ENCODE results near the gene CRYBA2. TPM values are rescaled to one million over a fixed set of nuclear protein-coding genes. Genes with fewer than 3 reads are reported as not detected.
A peak's percentile ranks its signal among the peaks of the same experiment; 100 is the strongest.

Gene CRYBA2
- total RNA-seq, 4 donors from 2014 or later: not detected

DNA sequence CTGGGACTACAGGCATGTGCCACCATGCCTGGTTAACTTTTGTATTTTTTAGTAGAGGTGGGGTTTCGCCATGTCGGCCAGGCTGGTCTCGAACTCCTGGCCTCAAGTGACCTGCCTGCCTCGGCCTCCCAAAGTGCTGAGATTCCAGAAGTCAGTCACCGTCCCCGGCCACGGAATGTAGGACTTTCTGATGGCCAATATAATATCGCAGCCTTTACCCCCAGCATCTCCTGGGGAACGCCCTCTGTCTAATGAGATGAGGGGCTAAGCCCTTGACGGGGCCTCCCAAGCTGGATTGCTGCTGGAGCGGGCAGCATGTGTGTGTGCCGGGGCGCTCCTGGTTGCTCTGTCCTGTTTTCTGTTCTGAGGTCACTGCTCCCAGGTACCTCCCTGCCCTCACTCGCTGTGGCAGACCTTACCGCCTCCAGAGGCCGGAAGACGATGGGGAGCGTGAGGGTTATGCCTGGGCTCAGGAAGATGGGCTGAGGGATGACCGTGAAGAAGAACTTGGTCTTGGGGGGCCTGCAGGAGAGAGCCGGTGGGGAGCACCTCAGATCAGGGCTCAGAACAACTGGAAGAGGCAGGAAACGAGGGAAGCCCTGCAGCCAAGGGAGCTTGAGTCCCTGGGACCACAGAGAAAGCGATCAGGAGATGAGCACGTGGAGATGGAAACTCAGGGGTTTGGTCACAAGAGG, 39.0 kb upstream of the CRYBA2 start:
- no peaks in the 10 kb centered on the region for H3K9me3 ChIP-seq
- in situ Hi-C loops (cut with MboI; ENCODE audit: low sequenced_read_pairs in 4 of 4) (no loop called here), intact Hi-C loops (cut with DNase I; ENCODE audit: low total_unique reads) (no loop called here)
- H3K4me1 ChIP-seq: no peaks in the 10 kb centered on the region
- no peak for ATAC-seq
- no peak overlapping the region for H3K4me3 ChIP-seq
- H3K36me3 ChIP-seq: no peaks in the 10 kb centered on the region
- H3K27ac ChIP-seq: no peak overlapping the region
- no peak for DNase-seq
- H3K27me3 ChIP-seq: peaks cover 0 to 12% (median 9%) of the 10 kb centered on the region in 3 donors
- TF ChIP-seq, protein P1, sequence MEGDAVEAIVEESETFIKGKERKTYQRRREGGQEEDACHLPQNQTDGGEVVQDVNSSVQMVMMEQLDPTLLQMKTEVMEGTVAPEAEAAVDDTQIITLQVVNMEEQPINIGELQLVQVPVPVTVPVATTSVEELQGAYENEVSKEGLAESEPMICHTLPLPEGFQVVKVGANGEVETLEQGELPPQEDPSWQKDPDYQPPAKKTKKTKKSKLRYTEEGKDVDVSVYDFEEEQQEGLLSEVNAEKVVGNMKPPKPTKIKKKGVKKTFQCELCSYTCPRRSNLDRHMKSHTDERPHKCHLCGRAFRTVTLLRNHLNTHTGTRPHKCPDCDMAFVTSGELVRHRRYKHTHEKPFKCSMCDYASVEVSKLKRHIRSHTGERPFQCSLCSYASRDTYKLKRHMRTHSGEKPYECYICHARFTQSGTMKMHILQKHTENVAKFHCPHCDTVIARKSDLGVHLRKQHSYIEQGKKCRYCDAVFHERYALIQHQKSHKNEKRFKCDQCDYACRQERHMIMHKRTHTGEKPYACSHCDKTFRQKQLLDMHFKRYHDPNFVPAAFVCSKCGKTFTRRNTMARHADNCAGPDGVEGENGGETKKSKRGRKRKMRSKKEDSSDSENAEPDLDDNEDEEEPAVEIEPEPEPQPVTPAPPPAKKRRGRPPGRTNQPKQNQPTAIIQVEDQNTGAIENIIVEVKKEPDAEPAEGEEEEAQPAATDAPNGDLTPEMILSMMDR (IDR thresholded peaks at IDR 0.05 in 4 of 5, conservative IDR thresholded peaks at IDR 0.05 in 1 of 5): no peak
- TF ChIP-seq POLR2A (IDR thresholded peaks at IDR 0.05): no peak

DNA sequence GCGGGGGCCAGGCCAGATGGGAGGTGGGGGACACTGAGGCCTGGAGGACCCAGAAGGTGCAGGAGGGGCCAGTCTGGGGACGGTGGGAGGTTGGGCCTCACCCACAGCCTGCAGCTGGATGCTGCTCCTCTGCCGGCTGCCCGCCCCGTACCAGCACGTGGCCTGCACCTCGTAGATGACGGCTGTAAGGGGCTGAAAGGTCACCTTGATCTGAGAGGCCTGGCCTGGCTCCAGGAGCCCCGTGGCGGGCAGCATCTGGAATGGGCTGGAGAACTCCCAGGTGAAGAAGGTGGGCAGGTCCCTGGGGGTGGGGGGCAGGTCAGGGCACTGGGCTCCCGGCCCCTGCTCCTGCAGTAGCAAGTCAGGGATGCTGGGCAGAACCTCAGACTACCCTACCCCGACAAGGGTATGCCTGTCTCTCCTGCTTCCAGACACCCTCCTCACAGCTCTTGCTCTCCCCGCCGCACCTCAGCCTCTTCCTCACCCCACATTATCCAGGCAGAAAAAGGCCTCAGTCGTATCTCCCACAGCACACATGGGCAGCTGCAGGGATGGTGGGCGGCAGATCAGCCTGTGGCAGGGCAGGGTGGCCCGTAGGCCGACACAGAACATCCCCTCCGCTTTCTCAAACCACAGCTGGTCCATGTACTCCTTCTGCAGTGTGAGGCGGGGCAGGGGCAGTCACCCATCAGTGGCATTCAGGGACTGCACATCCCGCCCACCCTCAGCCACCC, 38.0 kb upstream of the CRYBA2 start:
- in situ Hi-C loops (cut with MboI; ENCODE audit: low sequenced_read_pairs in 4 of 4) (no loop called here), intact Hi-C loops (cut with DNase I; ENCODE audit: low total_unique reads) (no loop called here)
- Histone ChIP-seq H3K4me3 (no peak overlapping the region), H3K9me3 (no peaks in the 10 kb centered on the region), H3K36me3 (no peaks in the 10 kb centered on the region), H3K27me3 (peaks cover 0 to 12% (median 9%) of the 10 kb centered on the region in 3 donors), H3K4me1 (no peaks in the 10 kb centered on the region), H3K27ac (no peak overlapping the region)
- DNase-seq: no peak
- no peak for ATAC-seq
- TF ChIP-seq, protein P1 (IDR thresholded peaks at IDR 0.05 in 4 of 5, conservative IDR thresholded peaks at IDR 0.05 in 1 of 5): no peak
- no peak for TF ChIP-seq POLR2A (IDR thresholded peaks at IDR 0.05)

DNA sequence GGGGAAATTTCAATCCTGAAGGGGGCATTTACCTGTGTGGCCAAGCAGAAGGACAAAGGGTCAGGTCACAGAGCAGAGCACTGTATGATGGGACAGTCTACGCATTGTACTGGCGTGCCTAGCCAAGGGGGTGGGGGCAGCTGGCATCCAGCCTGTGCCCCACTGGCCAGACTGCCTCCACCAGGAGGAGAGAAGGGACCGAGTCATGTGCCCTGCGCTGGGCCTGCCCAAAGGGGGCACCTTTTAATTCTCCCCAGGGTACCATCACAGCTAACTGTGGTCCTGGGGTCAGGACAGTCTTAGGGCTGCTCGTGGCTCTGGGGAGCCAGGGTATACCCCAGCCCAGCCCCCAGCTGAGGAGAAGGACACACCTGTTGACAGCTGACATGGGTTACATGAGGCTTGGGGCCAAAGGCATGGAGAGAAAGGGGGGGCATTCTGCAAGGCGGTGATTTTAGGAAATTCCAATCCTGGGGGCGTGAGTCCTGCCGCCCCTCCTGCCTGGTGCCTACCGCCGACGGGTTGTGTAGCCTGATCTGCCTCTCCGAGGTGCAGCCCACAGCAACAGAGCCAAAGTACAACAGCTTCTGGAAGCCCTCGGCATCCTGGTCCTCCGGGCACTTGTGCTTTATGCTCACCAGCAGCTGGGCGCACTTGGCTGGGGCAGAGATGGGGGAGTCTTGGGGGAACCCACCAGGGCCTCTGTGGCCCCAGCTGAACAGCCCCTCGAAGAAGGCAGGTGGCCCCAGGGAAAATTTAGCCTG, 37.1 kb upstream of the CRYBA2 start:
- H3K27me3 ChIP-seq: peaks cover 0 to 12% (median 9%) of the 10 kb centered on the region in 3 donors
- no peaks in the 10 kb centered on the region for H3K9me3 ChIP-seq
- TF ChIP-seq, protein P1 (IDR thresholded peaks at IDR 0.05 in 4 of 5, conservative IDR thresholded peaks at IDR 0.05 in 1 of 5): no peak
- TF ChIP-seq POLR2A (IDR thresholded peaks at IDR 0.05): no peak
- ATAC-seq (peak in 1 of 2 donors; percentile 18), DNase-seq (no peak)
- H3K36me3 ChIP-seq: no peaks in the 10 kb centered on the region
- no peak overlapping the region for H3K4me3 ChIP-seq
- H3K4me1 ChIP-seq: no peaks in the 10 kb centered on the region
- in situ Hi-C loops (cut with MboI; ENCODE audit: low sequenced_read_pairs in 4 of 4): no loop called here
- H3K27ac ChIP-seq: no peak overlapping the region
- intact Hi-C loops (cut with DNase I; ENCODE audit: low total_unique reads): loop anchor here (1.0 kb wide), 1 partner anchor 89 kb away; no protein-coding TSS in a partner anchor

DNA sequence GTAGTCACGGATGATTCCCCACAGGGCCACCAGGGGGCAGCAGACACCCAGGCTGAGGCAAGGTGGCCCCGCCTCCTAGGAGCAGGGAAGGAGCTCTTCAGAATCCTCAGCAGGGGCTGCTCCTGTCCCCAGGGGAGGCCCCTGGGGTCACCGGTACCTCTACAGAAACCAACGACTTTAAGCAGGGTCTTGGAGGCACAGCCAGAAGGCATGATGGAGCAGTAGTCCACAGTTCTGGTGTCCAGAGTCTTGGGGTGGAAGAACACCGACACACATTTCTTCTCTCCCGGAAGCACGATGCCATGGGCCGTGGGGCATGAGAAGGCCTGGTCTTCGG, 36.6 kb upstream of the CRYBA2 start:
- no peak overlapping the region for H3K4me3 ChIP-seq
- no peak for TF ChIP-seq POLR2A (IDR thresholded peaks at IDR 0.05)
- TF ChIP-seq, protein P1 (IDR thresholded peaks at IDR 0.05 in 4 of 5, conservative IDR thresholded peaks at IDR 0.05 in 1 of 5): peak; percentile 64 to 97 (median 90)
- no peak overlapping the region for H3K27ac ChIP-seq
- DNase-seq (peak; percentile 36 to 65), ATAC-seq (peak; percentile 83 to 87)
- H3K4me1 ChIP-seq: no peaks in the 10 kb centered on the region
- H3K27me3 ChIP-seq: peaks cover 0 to 12% (median 9%) of the 10 kb centered on the region in 3 donors
- intact Hi-C loops (cut with DNase I; ENCODE audit: low total_unique reads): loop anchor here (1.0 kb wide), 2 partner anchors 90 to 126 kb away; no protein-coding TSS in a partner anchor
- H3K36me3 ChIP-seq: no peaks in the 10 kb centered on the region
- in situ Hi-C loops (cut with MboI; ENCODE audit: low sequenced_read_pairs in 4 of 4): loop anchor here in 2 of 4 donors (5.0 to 10.0 kb wide), 2 partner anchors 123 to 125 kb away; no protein-coding TSS in a partner anchor
- H3K9me3 ChIP-seq: no peaks in the 10 kb centered on the region

All from gastrocnemius medialis (tissue), 4 donors.